K562 (cell line): ENCODE results near the gene TCFL5. TPM values are rescaled to one million over a fixed set of nuclear protein-coding genes. Genes with fewer than 3 reads are reported as not detected.

Experiments
- E2F8 ChIP-seq: fragments of 450-650 bp; IDR thresholded peaks from 2 replicates; pipeline ENCODE4 v1.7.1; 2018; ENCODE audit warnings: mild to moderate bottlenecking, low read depth; ENCODE audit not compliant: partially characterized antibody
- ESRRB ChIP-seq: fragments of 250-450 bp; sonication (Bioruptor Pico); IDR thresholded peaks from 2 replicates; pipeline ENCODE4 v1.5.0; 2020; ENCODE audit warnings: mild to moderate bottlenecking, moderate library complexity, borderline replicate concordance
- KDM4B ChIP-seq, 2 experiments: fragments of 450-650 bp in 1 of 2; sonication (generic) in 1 of 2; IDR thresholded peaks; 2 replicates each; pipeline ENCODE4 v1.6.1; 2016 to 2017; ENCODE audit warnings: borderline replicate concordance in 2 of 2, antibody characterized with exemption in 1 of 2, low read depth in 1 of 2, mild to moderate bottlenecking in 1 of 2
- MBD1 ChIP-seq: fragments of 250-450 bp; sonication (Bioruptor Pico); IDR thresholded peaks from 2 replicates; pipeline ENCODE4 v1.8.0; 2022; ENCODE audit warnings: inconsistent platforms
- MBD2 ChIP-seq: sonication (generic); IDR thresholded peaks from 2 replicates; pipeline ENCODE4 v1.6.1; 2016; ENCODE audit warnings: low read depth, borderline replicate concordance
- MTA1 ChIP-seq: fragments of 450-650 bp; IDR thresholded peaks from 2 replicates; pipeline ENCODE4 v1.6.1; 2017; ENCODE audit warnings: borderline replicate concordance
- NCOA1 ChIP-seq: fragments of 450-650 bp; IDR thresholded peaks from 2 replicates; pipeline ENCODE4 v1.6.1; 2016; ENCODE audit warnings: low read depth
- SMARCB1 ChIP-seq: IDR thresholded peaks from 2 replicates; pipeline ENCODE4 v1.6.1; 2011; ENCODE audit warnings: improper control_type of control experiment, low read depth; ENCODE audit not compliant: insufficient read length
- SRSF9 ChIP-seq: fragments of 200-400 bp; formaldehyde crosslinking; IDR thresholded peaks from 2 replicates; pipeline ENCODE4 v1.6.1; 2017; ENCODE audit warnings: low read depth, low read length, borderline replicate concordance
- TCF7 ChIP-seq: sonication (generic); IDR thresholded peaks from 2 replicates; pipeline ENCODE4 v1.6.1; 2016; ENCODE audit warnings: antibody characterized with exemption, borderline replicate concordance
- USF1 ChIP-seq: sonication (generic); formaldehyde crosslinking; IDR thresholded peaks from 2 replicates; pipeline ENCODE4 v1.9.0; 2022; ENCODE audit warnings: mild to moderate bottlenecking, missing genetic modification reagents
- ZNF124 ChIP-seq: sonication (generic); formaldehyde crosslinking; IDR thresholded peaks from 2 replicates; pipeline ENCODE4 v1.8.1; 2022; ENCODE audit warnings: missing genetic modification reagents
- ZNF644 ChIP-seq: fragments of 200-800 bp; sonication (Bioruptor generic); IDR thresholded peaks from 2 replicates; pipeline ENCODE4 v1.6.1; 2016; ENCODE audit warnings: low read depth, missing genetic modification characterization, missing compliant biosample characterization
- ZZZ3 ChIP-seq: fragments of 450-650 bp; IDR thresholded peaks from 2 replicates; pipeline ENCODE4 v1.6.1; 2016; ENCODE audit warnings: antibody characterized with exemption, mild to moderate bottlenecking, moderate library complexity
- polyA plus RNA-seq, 8 experiments: library from polyadenylated mRNA; depleted of rRNA in 4 of 8; stranded (reverse) in 5 of 8; unstranded in 3 of 8; fragments of >200 nt; fragmentation: Nextera tagmentation in 2 of 8; fragmentation: Illumina TruSeq in 1 of 8; extraction: Ambion mirVana in 2 of 8; extraction: Trizol in 1 of 8; gene quantifications; 2 replicates each; pipeline versions ENCODE4 v1.2.1 to v1.2.3, GENCODE V29; 2011 to 2014; ENCODE audit warnings: inconsistent platforms in 1 of 8, missing spikeins in 1 of 8
- total RNA-seq, 7 experiments: library from RNA; depleted of rRNA in 6 of 7; stranded (reverse); fragments of >200 nt in 6 of 7; fragmentation: Illumina TruSeq in 2 of 7; extraction: Trizol in 2 of 7; gene quantifications; 2 replicates each; pipeline versions ENCODE4 v1.2.1 to v1.2.3, GENCODE V29; 2011 to 2021; ENCODE audit warnings: low replicate concordance in 1 of 7
- TF ChIP-seq, protein P1 (sequence below): sonication (generic); formaldehyde crosslinking; IDR thresholded peaks from 2 replicates; pipeline ENCODE4 v1.8.0; 2023; ENCODE audit warnings: mild to moderate bottlenecking, missing genetic modification reagents
- TF ChIP-seq, protein P2 (sequence below): fragments of 250-450 bp; sonication (Bioruptor Pico); IDR thresholded peaks from 2 replicates; pipeline ENCODE4 v1.5.1; 2021; ENCODE audit warnings: mild to moderate bottlenecking
- TF ChIP-seq, protein P3 (sequence below): sonication (generic); formaldehyde crosslinking; IDR thresholded peaks from 2 replicates; pipeline ENCODE4 v1.8.1; 2023; ENCODE audit warnings: mild to moderate bottlenecking, missing genetic modification reagents

The TCFL5 gene
- total and polyA plus RNA-seq, 9 of the 15 experiments (the other 6 are each of a cell fraction or from before 2014, with no cell fraction given): 1.00 to 12.6 (median 9.1) TPM

- TF ChIP-seq, protein P1, sequence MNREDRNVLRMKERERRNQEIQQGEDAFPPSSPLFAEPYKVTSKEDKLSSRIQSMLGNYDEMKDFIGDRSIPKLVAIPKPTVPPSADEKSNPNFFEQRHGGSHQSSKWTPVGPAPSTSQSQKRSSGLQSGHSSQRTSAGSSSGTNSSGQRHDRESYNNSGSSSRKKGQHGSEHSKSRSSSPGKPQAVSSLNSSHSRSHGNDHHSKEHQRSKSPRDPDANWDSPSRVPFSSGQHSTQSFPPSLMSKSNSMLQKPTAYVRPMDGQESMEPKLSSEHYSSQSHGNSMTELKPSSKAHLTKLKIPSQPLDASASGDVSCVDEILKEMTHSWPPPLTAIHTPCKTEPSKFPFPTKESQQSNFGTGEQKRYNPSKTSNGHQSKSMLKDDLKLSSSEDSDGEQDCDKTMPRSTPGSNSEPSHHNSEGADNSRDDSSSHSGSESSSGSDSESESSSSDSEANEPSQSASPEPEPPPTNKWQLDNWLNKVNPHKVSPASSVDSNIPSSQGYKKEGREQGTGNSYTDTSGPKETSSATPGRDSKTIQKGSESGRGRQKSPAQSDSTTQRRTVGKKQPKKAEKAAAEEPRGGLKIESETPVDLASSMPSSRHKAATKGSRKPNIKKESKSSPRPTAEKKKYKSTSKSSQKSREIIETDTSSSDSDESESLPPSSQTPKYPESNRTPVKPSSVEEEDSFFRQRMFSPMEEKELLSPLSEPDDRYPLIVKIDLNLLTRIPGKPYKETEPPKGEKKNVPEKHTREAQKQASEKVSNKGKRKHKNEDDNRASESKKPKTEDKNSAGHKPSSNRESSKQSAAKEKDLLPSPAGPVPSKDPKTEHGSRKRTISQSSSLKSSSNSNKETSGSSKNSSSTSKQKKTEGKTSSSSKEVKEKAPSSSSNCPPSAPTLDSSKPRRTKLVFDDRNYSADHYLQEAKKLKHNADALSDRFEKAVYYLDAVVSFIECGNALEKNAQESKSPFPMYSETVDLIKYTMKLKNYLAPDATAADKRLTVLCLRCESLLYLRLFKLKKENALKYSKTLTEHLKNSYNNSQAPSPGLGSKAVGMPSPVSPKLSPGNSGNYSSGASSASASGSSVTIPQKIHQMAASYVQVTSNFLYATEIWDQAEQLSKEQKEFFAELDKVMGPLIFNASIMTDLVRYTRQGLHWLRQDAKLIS: no peak
- TF ChIP-seq MBD2: no peak
- TF ChIP-seq SMARCB1: no peak
- TF ChIP-seq TCF7: no peak
- TF ChIP-seq E2F8: no peak
- no peak for TF ChIP-seq KDM4B (IDR thresholded peaks at IDR 0.05; ENCODE audit: borderline replicate concordance in 2 of 2, low read depth in 1 of 2)
- no peak for TF ChIP-seq ESRRB (CRISPR knock-in tag)
- no peak for TF ChIP-seq ZZZ3
- no peak for TF ChIP-seq MBD1
- TF ChIP-seq SRSF9: no peak
- TF ChIP-seq ZNF124 (CRISPR knock-in tag): no peak
- TF ChIP-seq MTA1: no peak
- no peak for TF ChIP-seq ZNF644 (tag)
- TF ChIP-seq, protein P2, sequence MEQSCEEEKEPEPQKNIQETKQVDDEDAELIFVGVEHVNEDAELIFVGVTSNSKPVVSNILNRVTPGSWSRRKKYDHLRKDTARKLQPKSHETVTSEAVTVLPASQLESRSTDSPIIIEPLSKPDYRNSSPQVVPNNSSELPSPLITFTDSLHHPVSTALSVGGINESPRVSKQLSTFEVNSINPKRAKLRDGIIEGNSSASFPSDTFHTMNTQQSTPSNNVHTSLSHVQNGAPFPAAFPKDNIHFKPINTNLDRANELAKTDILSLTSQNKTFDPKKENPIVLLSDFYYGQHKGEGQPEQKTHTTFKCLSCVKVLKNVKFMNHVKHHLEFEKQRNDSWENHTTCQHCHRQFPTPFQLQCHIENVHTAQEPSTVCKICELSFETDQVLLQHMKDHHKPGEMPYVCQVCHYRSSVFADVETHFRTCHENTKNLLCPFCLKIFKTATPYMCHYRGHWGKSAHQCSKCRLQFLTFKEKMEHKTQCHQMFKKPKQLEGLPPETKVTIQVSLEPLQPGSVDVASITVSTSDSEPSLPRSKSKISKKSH (CRISPR knock-in tag): no peak
- TF ChIP-seq NCOA1: no peak
- TF ChIP-seq, protein P3, sequence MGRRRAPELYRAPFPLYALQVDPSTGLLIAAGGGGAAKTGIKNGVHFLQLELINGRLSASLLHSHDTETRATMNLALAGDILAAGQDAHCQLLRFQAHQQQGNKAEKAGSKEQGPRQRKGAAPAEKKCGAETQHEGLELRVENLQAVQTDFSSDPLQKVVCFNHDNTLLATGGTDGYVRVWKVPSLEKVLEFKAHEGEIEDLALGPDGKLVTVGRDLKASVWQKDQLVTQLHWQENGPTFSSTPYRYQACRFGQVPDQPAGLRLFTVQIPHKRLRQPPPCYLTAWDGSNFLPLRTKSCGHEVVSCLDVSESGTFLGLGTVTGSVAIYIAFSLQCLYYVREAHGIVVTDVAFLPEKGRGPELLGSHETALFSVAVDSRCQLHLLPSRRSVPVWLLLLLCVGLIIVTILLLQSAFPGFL (CRISPR knock-in tag): no peak
- peak; percentile 48 for TF ChIP-seq USF1
Measured at GRCh38 chr20:62793757-62794006, 67.9 kb downstream of the TCFL5 start (continued).
